ENCODE results near the gene MYRIP.

DNA sequence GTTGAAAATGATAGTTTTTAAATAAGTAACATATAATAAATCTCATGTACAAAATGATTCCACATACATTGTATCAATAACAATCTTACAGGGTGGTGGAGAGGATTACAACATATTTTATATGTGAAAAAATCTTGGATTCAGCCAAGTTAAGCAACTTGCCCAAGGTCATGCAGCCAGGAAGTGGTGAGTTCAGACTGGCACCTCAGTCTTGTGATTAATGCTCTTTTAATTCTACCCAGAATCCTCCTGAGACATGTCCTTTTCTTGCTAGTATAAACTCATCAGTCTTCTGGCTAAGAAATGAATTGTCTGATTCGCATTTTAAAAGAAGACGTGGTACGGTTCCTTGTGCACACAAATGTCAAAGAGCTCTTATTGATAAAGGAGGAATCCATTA is 4.5 kb upstream of the MYRIP start:
- TF ChIP-seq CTCF (IDR thresholded peaks at IDR 0.05; ENCODE audit: insufficient read depth, low read length, poor library complexity, severe bottlenecking): no peak
- TF ChIP-seq EZH2phosphoT487 (conservative IDR thresholded peaks at IDR 0.05; ENCODE audit: low read length): no peak

All from SU-DHL-6 (cell line).